HepG2 (cell line): Measurements from ENCODE around the gene TMEM258. TPM values are rescaled to one million over a fixed set of nuclear protein-coding genes. Genes with fewer than 3 reads are reported as not detected.
A peak's percentile ranks its signal among the peaks of the same experiment; 100 is the strongest.

Source experiments
- ARNT ChIP-seq: fragments of 450-650 bp; IDR thresholded peaks from 2 replicates; pipeline ENCODE4 v1.6.1; 2017
- CHD4 ChIP-seq: fragments of 200-600 bp; sonication (generic); IDR thresholded peaks from 2 replicates; pipeline ENCODE4 v1.7.0; 2017; ENCODE audit warnings: mild to moderate bottlenecking, low read length, borderline replicate concordance
- EEA1 ChIP-seq: sonication (generic); formaldehyde crosslinking; IDR thresholded peaks from 2 replicates; pipeline ENCODE4 v1.5.1; 2020; ENCODE audit warnings: mild to moderate bottlenecking, missing genetic modification reagents, borderline replicate concordance
- FOXK2 ChIP-seq: fragments of 450-650 bp; IDR thresholded peaks from 2 replicates; pipeline ENCODE4 v1.6.1; 2016
- LBX2 ChIP-seq: sonication (generic); formaldehyde crosslinking; IDR thresholded peaks from 2 replicates; pipeline ENCODE4 v1.5.0; 2020; ENCODE audit warnings: missing genetic modification reagents, mild to moderate bottlenecking, borderline replicate concordance
- MAFK ChIP-seq, 2 experiments: IDR thresholded peaks in 1 of 2; conservative IDR thresholded peaks in 1 of 2; 2 replicates each; pipeline ENCODE4 v1.6.1; 2011; ENCODE audit warnings: improper control_type of control experiment in 2 of 2, low read length in 2 of 2
- MTF1 ChIP-seq: sonication (generic); formaldehyde crosslinking; IDR thresholded peaks from 2 replicates; pipeline ENCODE4 v1.5.0; 2020; ENCODE audit warnings: missing genetic modification reagents
- NCOA2 ChIP-seq: sonication (generic); formaldehyde crosslinking; IDR thresholded peaks from 2 replicates; pipeline ENCODE4 v1.8.0; 2022; ENCODE audit warnings: inconsistent platforms
- NFIC ChIP-seq: IDR thresholded peaks from 2 replicates; pipeline ENCODE4 v1.6.1; 2012; ENCODE audit warnings: mild to moderate bottlenecking, low read length, inconsistent platforms
- PAX8 ChIP-seq: sonication (generic); formaldehyde crosslinking; IDR thresholded peaks from 2 replicates; pipeline ENCODE4 v1.8.0; 2022; ENCODE audit warnings: mild to moderate bottlenecking, missing genetic modification reagents, borderline replicate concordance
- PHF8 ChIP-seq: sonication (generic); formaldehyde crosslinking; IDR thresholded peaks from 2 replicates; pipeline ENCODE4 v1.5.0; 2020; ENCODE audit warnings: missing genetic modification reagents
- SALL2 ChIP-seq: sonication (generic); formaldehyde crosslinking; IDR thresholded peaks from 2 replicates; pipeline ENCODE4 v1.8.1; 2023; ENCODE audit warnings: mild to moderate bottlenecking, missing genetic modification reagents, inconsistent platforms
- SMAD9 ChIP-seq: sonication (generic); formaldehyde crosslinking; IDR thresholded peaks from 2 replicates; pipeline ENCODE4 v1.5.1; 2020; ENCODE audit warnings: mild to moderate bottlenecking, missing genetic modification reagents
- SOX5 ChIP-seq: IDR thresholded peaks from 2 replicates; pipeline ENCODE4 v1.6.1; 2016; ENCODE audit warnings: borderline replicate concordance
- TSC22D2 ChIP-seq: sonication (generic); formaldehyde crosslinking; IDR thresholded peaks from 2 replicates; pipeline ENCODE4 v1.5.1; 2020; ENCODE audit warnings: missing genetic modification reagents, mild to moderate bottlenecking, borderline replicate concordance
- ZBTB38 ChIP-seq: sonication (generic); formaldehyde crosslinking; IDR thresholded peaks from 2 replicates; pipeline ENCODE4 v1.5.1; 2020; ENCODE audit warnings: mild to moderate bottlenecking, missing genetic modification reagents
- ZFP1 ChIP-seq: IDR thresholded peaks from 2 replicates; pipeline ENCODE4 v1.6.1; 2016
- ZFX ChIP-seq: sonication (generic); formaldehyde crosslinking; IDR thresholded peaks from 2 replicates; pipeline ENCODE4 v1.4.0; 2020; ENCODE audit warnings: mild to moderate bottlenecking, low read depth, missing genetic modification reagents, moderate library complexity
- ZNF574 ChIP-seq: sonication (generic); formaldehyde crosslinking; IDR thresholded peaks from 2 replicates; pipeline ENCODE4 v1.4.0; 2020; ENCODE audit warnings: missing genetic modification reagents
- polyA plus RNA-seq, 8 experiments: library from polyadenylated mRNA; depleted of rRNA in 3 of 8; stranded (reverse) in 7 of 8; unstranded in 1 of 8; fragments of >200 nt; fragmentation: Illumina TruSeq in 4 of 8; extraction: Trizol in 4 of 8; gene quantifications; 2 replicates each; pipeline versions ENCODE4 v1.2.1 to v1.2.3, GENCODE V29; 2011 to 2016; ENCODE audit warnings: low read depth in 4 of 8, missing spikeins in 1 of 8, mixed read lengths in 1 of 8; ENCODE audit not compliant: insufficient read depth in 1 of 8
- total RNA-seq, 5 experiments: library from RNA; depleted of rRNA; stranded (reverse); fragments of >200 nt; fragmentation: Illumina TruSeq; extraction: Trizol; gene quantifications; 2 replicates each; pipeline ENCODE4 v1.2.3, GENCODE V29; 2016; ENCODE audit warnings: low read depth in 1 of 5
- TF ChIP-seq, protein P1 (sequence below): sonication (generic); formaldehyde crosslinking; IDR thresholded peaks from 2 replicates; pipeline ENCODE4 v1.4.0; 2020; ENCODE audit warnings: missing genetic modification reagents
- TF ChIP-seq, protein P2 (sequence below): sonication (generic); formaldehyde crosslinking; IDR thresholded peaks from 2 replicates; pipeline ENCODE4 v1.9.0; 2022; ENCODE audit warnings: low read depth, missing genetic modification reagents
- TF ChIP-seq, protein P3 (sequence below): sonication (generic); formaldehyde crosslinking; IDR thresholded peaks from 2 replicates; pipeline ENCODE4 v1.4.0; 2020; ENCODE audit warnings: missing genetic modification reagents

TMEM258 gene
- total and polyA plus RNA-seq, 2 of the 13 experiments (the other 11 are each of a cell fraction or from before 2014, with no cell fraction given), result 175 to 424 TPM

GRCh38 chr11:61828629-61829407, 36.4 kb upstream of the TMEM258 start (continued):
- TF ChIP-seq CHD4 (no peak), ZFX (CRISPR knock-in tag) (peak; percentile 53), SOX5 (no peak), MTF1 (CRISPR knock-in tag) (no peak), FOXK2 (no peak), LBX2 (no peak), EEA1 (CRISPR knock-in tag) (0 out of 2 replicates have a peak, but pooled peaks have one; percentile 8), PAX8 (CRISPR knock-in tag) (no peak), TSC22D2 (CRISPR knock-in tag) (no peak), ZNF574 (peak; percentile 44), SALL2 (CRISPR knock-in tag) (no peak), MAFK (conservative IDR thresholded peaks at IDR 0.05 in 1 of 2, IDR thresholded peaks at IDR 0.05 in 1 of 2; ENCODE audit: low read length in 2 of 2) (no peak), PHF8 (CRISPR knock-in tag) (peak; percentile 45; the same call in 1 of the 2 replicates), ZFP1 (CRISPR knock-in tag) (no peak), SMAD9 (no peak), NFIC (no peak), ARNT (no peak), ZBTB38 (CRISPR knock-in tag) (no peak), NCOA2 (no peak)
- TF ChIP-seq, protein P1, sequence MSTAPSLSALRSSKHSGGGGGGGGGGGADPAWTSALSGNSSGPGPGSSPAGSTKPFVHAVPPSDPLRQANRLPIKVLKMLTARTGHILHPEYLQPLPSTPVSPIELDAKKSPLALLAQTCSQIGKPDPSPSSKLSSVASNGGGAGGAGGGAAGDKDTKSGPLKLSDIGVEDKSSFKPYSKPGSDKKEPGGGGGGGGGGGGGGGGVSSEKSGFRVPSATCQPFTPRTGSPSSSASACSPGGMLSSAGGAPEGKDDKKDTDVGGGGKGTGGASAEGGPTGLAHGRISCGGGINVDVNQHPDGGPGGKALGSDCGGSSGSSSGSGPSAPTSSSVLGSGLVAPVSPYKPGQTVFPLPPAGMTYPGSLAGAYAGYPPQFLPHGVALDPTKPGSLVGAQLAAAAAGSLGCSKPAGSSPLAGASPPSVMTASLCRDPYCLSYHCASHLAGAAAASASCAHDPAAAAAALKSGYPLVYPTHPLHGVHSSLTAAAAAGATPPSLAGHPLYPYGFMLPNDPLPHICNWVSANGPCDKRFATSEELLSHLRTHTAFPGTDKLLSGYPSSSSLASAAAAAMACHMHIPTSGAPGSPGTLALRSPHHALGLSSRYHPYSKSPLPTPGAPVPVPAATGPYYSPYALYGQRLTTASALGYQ (CRISPR knock-in tag), result no peak
- TF ChIP-seq, protein P2, sequence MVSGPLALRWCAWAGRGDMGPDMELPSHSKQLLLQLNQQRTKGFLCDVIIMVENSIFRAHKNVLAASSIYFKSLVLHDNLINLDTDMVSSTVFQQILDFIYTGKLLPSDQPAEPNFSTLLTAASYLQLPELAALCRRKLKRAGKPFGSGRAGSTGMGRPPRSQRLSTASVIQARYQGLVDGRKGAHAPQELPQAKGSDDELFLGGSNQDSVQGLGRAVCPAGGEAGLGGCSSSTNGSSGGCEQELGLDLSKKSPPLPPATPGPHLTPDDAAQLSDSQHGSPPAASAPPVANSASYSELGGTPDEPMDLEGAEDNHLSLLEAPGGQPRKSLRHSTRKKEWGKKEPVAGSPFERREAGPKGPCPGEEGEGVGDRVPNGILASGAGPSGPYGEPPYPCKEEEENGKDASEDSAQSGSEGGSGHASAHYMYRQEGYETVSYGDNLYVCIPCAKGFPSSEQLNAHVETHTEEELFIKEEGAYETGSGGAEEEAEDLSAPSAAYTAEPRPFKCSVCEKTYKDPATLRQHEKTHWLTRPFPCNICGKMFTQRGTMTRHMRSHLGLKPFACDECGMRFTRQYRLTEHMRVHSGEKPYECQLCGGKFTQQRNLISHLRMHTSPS (CRISPR knock-in tag), result no peak
- TF ChIP-seq, protein P3, sequence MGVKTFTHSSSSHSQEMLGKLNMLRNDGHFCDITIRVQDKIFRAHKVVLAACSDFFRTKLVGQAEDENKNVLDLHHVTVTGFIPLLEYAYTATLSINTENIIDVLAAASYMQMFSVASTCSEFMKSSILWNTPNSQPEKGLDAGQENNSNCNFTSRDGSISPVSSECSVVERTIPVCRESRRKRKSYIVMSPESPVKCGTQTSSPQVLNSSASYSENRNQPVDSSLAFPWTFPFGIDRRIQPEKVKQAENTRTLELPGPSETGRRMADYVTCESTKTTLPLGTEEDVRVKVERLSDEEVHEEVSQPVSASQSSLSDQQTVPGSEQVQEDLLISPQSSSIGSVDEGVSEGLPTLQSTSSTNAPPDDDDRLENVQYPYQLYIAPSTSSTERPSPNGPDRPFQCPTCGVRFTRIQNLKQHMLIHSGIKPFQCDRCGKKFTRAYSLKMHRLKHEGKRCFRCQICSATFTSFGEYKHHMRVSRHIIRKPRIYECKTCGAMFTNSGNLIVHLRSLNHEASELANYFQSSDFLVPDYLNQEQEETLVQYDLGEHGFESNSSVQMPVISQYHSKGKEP, result no peak
